Panc1 (cell line): Measurements from ENCODE around the gene GPSM1. TPM values are rescaled to one million over a fixed set of nuclear protein-coding genes. Genes with fewer than 3 reads are reported as not detected.

Experiments used
- ATAC-seq: fragments of 200-7000 bp; cut with Tn5 transposase; 2 replicates; pipeline ENCODE4 v1.9.1; 2020; ENCODE audit warnings: mild to moderate bottlenecking, moderate library complexity
- BruUV-seq: library from RNA; stranded (reverse); fragments of 400-500 nt; replicated peaks from 2 replicates; lab custom pipeline; 2021; lab: Mats Ljungman, UMichigan
- CTCF ChIA-PET: fragments of 300-600 bp; sonication (Branson Sonifier 250); formaldehyde crosslinking; loops from one replicate; lab custom pipeline; 2022; ENCODE audit warnings: antibody characterized with exemption; lab: Charles Lee
- POLR2A ChIA-PET: fragments of 300-600 bp; sonication (Branson Sonifier 250); formaldehyde crosslinking; loops from one replicate; lab custom pipeline; 2022; ENCODE audit warnings: antibody characterized with exemption; lab: Charles Lee
- DNase-seq: peaks from one replicate; pipeline ENCODE4 v3.0.0-alpha.2; 2010; ENCODE audit warnings: low read depth, low spot score
- H3K27ac ChIP-seq: 2 replicates; pipeline ENCODE4 v1.5.1; 2011; ENCODE audit warnings: mild to moderate bottlenecking, low read length, inconsistent platforms
- H3K27me3 ChIP-seq: fragments of 200-500 bp; sonication (Bioruptor generic); 2 replicates; pipeline ENCODE4 v1.6.0; 2014; ENCODE audit warnings: low read length, inconsistent platforms; ENCODE audit not compliant: control insufficient read depth, insufficient read depth
- H3K36me3 ChIP-seq: fragments of 200-500 bp; sonication (Bioruptor generic); 2 replicates; pipeline ENCODE4 v1.5.1; 2014; ENCODE audit warnings: inconsistent platforms, mild to moderate bottlenecking, low read length, moderate library complexity; ENCODE audit not compliant: control insufficient read depth, insufficient read depth
- H3K4me1 ChIP-seq: 2 replicates; pipeline ENCODE4 v1.5.1; 2011; ENCODE audit warnings: inconsistent platforms, mild to moderate bottlenecking, low read length, moderate library complexity; ENCODE audit not compliant: control insufficient read depth, insufficient read depth
- H3K4me3 ChIP-seq, 2 experiments: 2 replicates each; pipeline ENCODE4 v1.5.1; 2011 to 2012; ENCODE audit warnings: low read depth in 2 of 2, low read length in 2 of 2, mild to moderate bottlenecking in 2 of 2, inconsistent platforms in 1 of 2, moderate library complexity in 1 of 2
- H3K9me3 ChIP-seq: fragments of 200-500 bp; sonication (Bioruptor generic); 2 replicates; pipeline ENCODE4 v1.5.1; 2014; ENCODE audit warnings: low read depth, mild to moderate bottlenecking, inconsistent platforms, low read length, moderate library complexity; ENCODE audit not compliant: control insufficient read depth, insufficient read depth
- CTCF ChIP-seq: fragments of 450-650 bp; IDR thresholded peaks from 2 replicates; pipeline ENCODE4 v1.5.1; 2017; ENCODE audit warnings: mild to moderate bottlenecking
- POLR2AphosphoS5 ChIP-seq: IDR thresholded peaks from 2 replicates; pipeline ENCODE4 v1.6.1; 2012; ENCODE audit warnings: mild to moderate bottlenecking, low read depth, low read length, moderate library complexity
- REST ChIP-seq, 2 experiments: IDR thresholded peaks; 2 replicates each; pipeline ENCODE4 v1.6.1; 2011 to 2012; ENCODE audit warnings: low read depth in 2 of 2, control low read depth in 1 of 2, low read length in 1 of 2, mild to moderate bottlenecking in 1 of 2, moderate library complexity in 1 of 2; ENCODE audit not compliant: insufficient read depth in 1 of 2
- SIN3A ChIP-seq: IDR thresholded peaks from 2 replicates; pipeline ENCODE4 v1.6.1; 2012; ENCODE audit warnings: low read depth, mild to moderate bottlenecking, low read length, moderate library complexity, borderline replicate concordance; ENCODE audit not compliant: insufficient read depth
- TCF7L2 ChIP-seq: IDR thresholded peaks from 2 replicates; pipeline ENCODE4 v1.6.1; 2011; ENCODE audit warnings: mild to moderate bottlenecking, low read depth, low read length, inconsistent platforms
- in situ Hi-C: cut with HindIII; loops from 2 replicates; pipeline ENCODE4 v1.10.0; 2016; ENCODE audit warnings: low sequenced_read_pairs, low pct_unique_long_range_greater_than_20kb
- intact Hi-C: fragments of 100-400 bp; cut with micrococcal nuclease; formaldehyde crosslinking; loops from one replicate; pipeline ENCODE4 v1.10.0; 2022; ENCODE audit not compliant: unreplicated experiment
- total RNA-seq: library from RNA; stranded (reverse); gene quantifications from one replicate; pipeline ENCODE4 v1.2.1, GENCODE V29; 2021; ENCODE audit not compliant: unreplicated experiment

The GPSM1 gene
- total RNA-seq, 1 experiment from 2014 or later, result 14.2 TPM

- intact Hi-C loops (no loop called here), in situ Hi-C loops (no loop called here)
- ChIA-PET POLR2A (no interaction called here), CTCF (no interaction called here)
- ATAC-seq, result no peak
- H3K9me3 ChIP-seq, result no peaks in the 10 kb centered on the region
- no peaks in the 10 kb centered on the region for H3K36me3 ChIP-seq
- no peak overlapping the region for H3K27ac ChIP-seq
- DNase-seq, result no peak
- H3K4me3 ChIP-seq, result no peak overlapping the region
- H3K27me3 ChIP-seq, result no peaks in the 10 kb centered on the region
- no TSS peak for BruUV-seq
- no peak for TF ChIP-seq POLR2AphosphoS5
- TF ChIP-seq TCF7L2, result no peak
- H3K4me1 ChIP-seq, result no peaks in the 10 kb centered on the region; the same call in 1 of the 2 replicates
These were observed 10.4 kb downstream of the GPSM1 start for GRCh38 chr9:136337416-136338395.

- Histone ChIP-seq H3K36me3 (no peaks in the 10 kb centered on the region), H3K9me3 (no peaks in the 10 kb centered on the region), H3K4me1 (no peaks in the 10 kb centered on the region; the same call in 1 of the 2 replicates), H3K27me3 (no peaks in the 10 kb centered on the region), H3K27ac (no peak overlapping the region), H3K4me3 (no peak overlapping the region)
- ATAC-seq (no peak), DNase-seq (no peak)
- ChIA-PET CTCF (no interaction called here), POLR2A (no interaction called here)
- intact Hi-C loops (no loop called here), in situ Hi-C loops (no loop called here)
- BruUV-seq, result no TSS peak
- TF ChIP-seq POLR2AphosphoS5, result no peak
- TF ChIP-seq SIN3A, result no peak
- TF ChIP-seq REST (IDR thresholded peaks at IDR 0.05; ENCODE audit: insufficient read depth in 1 of 2, low read depth in 2 of 2, low read length in 1 of 2), result no peak
- no peak for TF ChIP-seq TCF7L2
- no peak for TF ChIP-seq CTCF
These were observed 11.2 kb downstream of the GPSM1 start for GRCh38 chr9:136338511-136338910.
